CD4-positive, CD25-positive, alpha-beta regulatory T cell (primary cell): ENCODE results near the gene C4orf36. TPM values are rescaled to one million over a fixed set of nuclear protein-coding genes. Genes with fewer than 3 reads are reported as not detected.

Experiments used
- ATAC-seq, 2 donors: fragments of 150-1000 bp; cut with Tn5 transposase; one replicate each; pipeline ENCODE4 v1.10.0; 2021; ENCODE audit warnings: low read depth in 2 of 2, moderate number of reproducible peaks in 2 of 2, moderate library complexity in 1 of 2
- DNase-seq, 3 donors: peaks; one replicate each; pipeline versions ENCODE4 v3.0.0 to v3.0.0-alpha.2; 2012 to 2022; ENCODE audit warnings: mixed read lengths in 1 of 3
- H3K27ac ChIP-seq: one replicate; pipeline ENCODE4 v1.7.0; 2013; ENCODE audit warnings: mild to moderate bottlenecking, low read length; ENCODE audit not compliant: insufficient read depth, poor library complexity, severe bottlenecking
- H3K27me3 ChIP-seq: one replicate; pipeline ENCODE4 v1.7.0; 2013; ENCODE audit warnings: low read length; ENCODE audit not compliant: control insufficient read depth, insufficient read depth
- H3K36me3 ChIP-seq: one replicate; pipeline ENCODE4 v1.7.0; 2013; ENCODE audit warnings: mild to moderate bottlenecking, low read length, moderate library complexity; ENCODE audit not compliant: control insufficient read depth, insufficient read depth
- H3K4me1 ChIP-seq: 2 replicates; pipeline ENCODE4 v1.7.0; 2013; ENCODE audit warnings: mild to moderate bottlenecking, low read length; ENCODE audit not compliant: insufficient read depth, control insufficient read depth, poor library complexity, severe bottlenecking
- H3K4me3 ChIP-seq: one replicate; pipeline ENCODE4 v1.7.0; 2013; ENCODE audit warnings: low read depth, mild to moderate bottlenecking, low read length, moderate library complexity
- H3K9me3 ChIP-seq, 2 experiments: 1 replicate in 1 of 2; 2 replicates in 1 of 2; pipeline ENCODE4 v1.7.0; 2013; ENCODE audit warnings: low read length in 2 of 2, mild to moderate bottlenecking in 1 of 2, moderate library complexity in 1 of 2; ENCODE audit not compliant: control insufficient read depth in 2 of 2
- H3K27ac Mint-ChIP-seq, 3 donors: one replicate each; pipeline ENCODE4 v1.8.0; 2020 to 2022; ENCODE audit warnings: mild to moderate bottlenecking in 3 of 3, mixed read lengths in 3 of 3, moderate library complexity in 2 of 3
- H3K27me3 Mint-ChIP-seq: one replicate; pipeline ENCODE4 v1.8.0; 2022; ENCODE audit warnings: mild to moderate bottlenecking, mixed read lengths
- H3K36me3 Mint-ChIP-seq: one replicate; pipeline ENCODE4 v1.8.0; 2020; ENCODE audit warnings: mixed read lengths
- H3K4me1 Mint-ChIP-seq, 4 donors: one replicate each; pipeline ENCODE4 v1.8.0; 2020 to 2022; ENCODE audit warnings: mixed read lengths in 4 of 4, mild to moderate bottlenecking in 1 of 4
- H3K4me3 Mint-ChIP-seq, 4 donors: one replicate each; pipeline ENCODE4 v1.8.0; 2020 to 2022; ENCODE audit warnings: mild to moderate bottlenecking in 4 of 4, mixed read lengths in 4 of 4, moderate library complexity in 3 of 4
- H3K9me3 Mint-ChIP-seq, 7 donors: one replicate each; pipeline ENCODE4 v1.8.0; 2020 to 2022; ENCODE audit warnings: mixed read lengths in 7 of 7, mild to moderate bottlenecking in 3 of 7, moderate library complexity in 2 of 7
- polyA plus RNA-seq, 4 donors: library from polyadenylated mRNA; unstranded; fragments of 300-500 nt; fragmentation: Illumina TruSeq; gene quantifications; one replicate each; pipeline ENCODE4 v1.2.3, GENCODE V29; 2021
- total RNA-seq: library from RNA; stranded (reverse); gene quantifications from one replicate; pipeline ENCODE4 v1.2.3, GENCODE V29; 2022

Gene C4orf36, protein sequence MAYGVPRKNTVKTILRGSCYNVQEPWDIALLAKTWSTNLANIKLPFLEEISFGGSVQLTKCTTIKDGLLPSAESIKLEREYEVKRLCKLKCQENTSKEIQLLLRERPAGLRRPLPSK
- not detected for total RNA-seq
- polyA plus RNA-seq = not detected

DNA sequence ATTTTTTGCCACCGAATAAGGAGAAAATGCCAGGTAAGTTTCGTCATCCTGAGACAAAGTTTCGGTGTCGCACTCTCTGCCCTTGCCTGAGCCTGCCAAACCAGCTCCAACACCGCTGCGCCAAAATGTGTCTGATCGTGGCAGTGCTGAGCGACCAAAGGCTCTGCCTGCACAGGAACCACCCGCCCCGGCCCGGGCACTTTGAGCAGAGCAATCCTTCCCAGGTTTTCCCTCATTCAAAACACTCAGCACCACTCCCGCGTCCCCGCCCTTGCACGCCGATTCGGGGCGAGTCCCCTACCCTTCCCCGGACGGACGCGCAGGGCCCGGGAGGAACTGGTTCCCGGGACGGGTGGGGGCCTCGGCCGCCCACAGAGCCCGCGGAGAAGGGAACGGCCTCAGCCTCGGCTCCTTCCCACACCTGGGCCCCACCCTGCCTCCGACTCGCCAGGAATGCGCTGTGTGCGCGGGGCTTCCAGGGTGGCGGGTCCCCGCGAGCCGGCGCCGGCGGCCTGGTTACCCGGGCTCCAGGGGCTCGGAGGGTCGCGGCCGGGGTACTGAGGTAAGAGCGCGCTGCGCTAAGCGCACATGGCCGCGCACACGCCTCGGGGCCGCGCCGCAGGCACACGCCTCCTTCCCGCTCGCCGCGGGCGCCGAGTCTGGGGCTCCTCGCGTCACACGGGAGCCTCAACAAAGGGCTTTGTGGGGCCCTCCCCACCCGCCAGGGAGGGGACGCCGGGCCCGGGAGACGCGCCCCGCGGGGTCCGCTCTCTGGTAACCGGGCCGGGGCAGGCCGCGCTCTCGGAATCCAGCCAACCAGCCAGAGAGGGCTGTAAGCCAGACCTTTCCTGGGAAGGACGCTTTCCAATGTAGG is at the start of gene C4orf36:
TSS of gene C4orf36 (minus strand) at position 661 of the 874 bp plus-strand sequence. CDS start 902 bp downstream, outside the sequence.
- Histone ChIP-seq H3K27ac (no peak within 1 kb of the TSS), H3K4me3 (no peak within 1 kb of the TSS), H3K36me3 (no peaks in the 10 kb centered on the region), H3K27me3 (peaks cover 21% of the 10 kb centered on the region), H3K9me3 (no peaks in the 10 kb centered on the region), H3K4me1 (peaks cover 14% of the 10 kb centered on the region)
- peak; percentile 35 to 51 for ATAC-seq
- Mint-ChIP-seq H3K4me3 (peak within 1 kb of the TSS; percentile 29 to 85 (median 57)), H3K9me3 (peaks cover 0 to 4% (median 0%) of the 10 kb centered on the region in 7 donors), H3K4me1 (peaks cover 0 to 17% (median 8%) of the 10 kb centered on the region in 4 donors), H3K36me3 (peaks cover 4% of the 10 kb centered on the region), H3K27me3 (peaks cover 35% of the 10 kb centered on the region), H3K27ac (peak within 1 kb of the TSS in 1 of 3 donors; percentile 42)
- peak in 2 of 3 donors; percentile 7 to 18 for DNase-seq

DNA sequence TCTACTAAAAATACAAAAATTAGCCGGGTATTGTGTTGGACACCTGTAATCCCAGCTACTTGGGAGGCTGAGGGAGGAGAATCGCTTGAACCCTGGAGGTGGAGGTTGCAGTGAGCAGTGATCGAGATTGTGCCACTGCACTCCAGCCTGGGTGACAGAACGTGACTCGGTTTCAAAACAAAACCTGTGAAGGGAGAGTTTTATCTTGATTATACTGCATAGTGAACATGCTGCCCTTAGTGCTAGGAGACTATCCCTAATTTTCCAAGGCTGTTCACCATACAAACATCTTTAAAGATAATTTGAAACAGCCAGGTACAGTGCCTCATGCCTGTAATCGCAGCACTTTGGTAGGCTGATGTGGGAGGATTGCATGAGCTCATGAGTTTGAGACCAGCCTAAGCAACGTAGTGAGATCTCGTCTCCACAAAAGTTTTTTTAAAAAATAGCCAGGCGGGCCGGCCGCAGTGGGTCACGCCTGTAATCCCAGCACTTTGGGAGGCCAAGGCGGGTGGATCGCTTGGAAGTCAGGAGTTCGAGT is 48.8 kb upstream of the C4orf36 start:
- Histone ChIP-seq H3K27me3 (no peaks in the 10 kb centered on the region), H3K27ac (no peak overlapping the region), H3K36me3 (no peaks in the 10 kb centered on the region), H3K4me1 (peaks cover 52% of the 10 kb centered on the region), H3K9me3 (no peaks in the 10 kb centered on the region), H3K4me3 (no peak overlapping the region)
- H3K4me1 Mint-ChIP-seq = peaks cover 39 to 83% (median 63%) of the 10 kb centered on the region in 4 donors
- no peaks in the 10 kb centered on the region for H3K27me3 Mint-ChIP-seq
- peaks cover 2% of the 10 kb centered on the region for H3K36me3 Mint-ChIP-seq
- H3K27ac Mint-ChIP-seq = peak overlapping the region in 1 of 3 donors; percentile 86
- DNase-seq (no peak), ATAC-seq (no peak)
- H3K4me3 Mint-ChIP-seq = no peak overlapping the region
- no peaks in the 10 kb centered on the region for H3K9me3 Mint-ChIP-seq

DNA sequence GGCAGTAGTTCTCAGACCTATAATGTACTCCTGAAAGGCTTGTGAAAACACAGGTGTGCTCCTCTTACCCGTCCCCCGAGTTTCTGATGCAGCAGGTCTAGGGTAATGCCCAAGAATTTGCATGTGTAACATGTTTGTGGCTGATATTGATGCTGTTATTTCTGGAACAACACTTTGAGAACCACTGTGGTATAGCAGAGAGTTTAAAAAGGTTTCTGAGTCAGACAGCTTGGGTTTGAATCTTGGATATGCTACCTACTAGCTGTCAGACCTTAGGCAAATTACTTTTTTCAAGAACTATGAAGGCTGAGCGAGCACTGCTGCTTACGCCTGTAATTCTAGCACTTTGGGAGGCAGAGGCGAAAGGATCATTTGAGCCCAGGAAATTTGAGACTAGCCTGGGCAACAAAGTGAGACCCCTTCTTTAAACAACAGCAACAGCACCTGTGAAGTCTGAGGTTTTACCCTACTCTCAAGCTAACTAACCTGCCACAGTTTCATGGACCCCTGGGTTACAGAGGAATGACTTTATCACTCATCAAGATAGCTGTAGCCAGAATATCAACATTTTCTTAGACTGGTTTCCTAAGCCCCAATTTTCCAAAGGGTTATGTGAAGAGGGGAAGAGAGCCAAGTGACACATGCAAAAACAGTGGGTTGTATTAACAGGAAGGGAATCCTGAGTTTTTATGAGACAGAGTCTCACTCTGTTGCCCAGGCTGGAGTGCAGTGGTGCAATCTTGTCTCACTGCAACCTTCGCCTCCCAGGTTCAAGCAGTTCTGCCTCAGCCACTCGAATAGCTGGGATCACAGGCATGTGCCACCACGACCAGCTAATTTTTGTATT is 47.7 kb upstream of the C4orf36 start:
- H3K27me3 ChIP-seq = no peaks in the 10 kb centered on the region
- no peaks in the 10 kb centered on the region for H3K9me3 Mint-ChIP-seq
- peak overlapping the region; percentile 77 to 96 (median 95) for H3K4me3 Mint-ChIP-seq
- DNase-seq (peak in 2 of 3 donors; percentile 17 to 43), ATAC-seq (no peak)
- no peaks in the 10 kb centered on the region for H3K9me3 ChIP-seq
- H3K36me3 ChIP-seq = no peaks in the 10 kb centered on the region
- H3K36me3 Mint-ChIP-seq = peaks cover 2% of the 10 kb centered on the region
- H3K27me3 Mint-ChIP-seq = no peaks in the 10 kb centered on the region
- H3K4me3 ChIP-seq = peak overlapping the region; percentile 68
- peaks cover 37 to 79% (median 64%) of the 10 kb centered on the region in 4 donors for H3K4me1 Mint-ChIP-seq
- H3K4me1 ChIP-seq = peaks cover 52% of the 10 kb centered on the region
- peak overlapping the region; percentile 86 to 90 (median 89) for H3K27ac Mint-ChIP-seq
- peak overlapping the region; percentile 68 for H3K27ac ChIP-seq

DNA sequence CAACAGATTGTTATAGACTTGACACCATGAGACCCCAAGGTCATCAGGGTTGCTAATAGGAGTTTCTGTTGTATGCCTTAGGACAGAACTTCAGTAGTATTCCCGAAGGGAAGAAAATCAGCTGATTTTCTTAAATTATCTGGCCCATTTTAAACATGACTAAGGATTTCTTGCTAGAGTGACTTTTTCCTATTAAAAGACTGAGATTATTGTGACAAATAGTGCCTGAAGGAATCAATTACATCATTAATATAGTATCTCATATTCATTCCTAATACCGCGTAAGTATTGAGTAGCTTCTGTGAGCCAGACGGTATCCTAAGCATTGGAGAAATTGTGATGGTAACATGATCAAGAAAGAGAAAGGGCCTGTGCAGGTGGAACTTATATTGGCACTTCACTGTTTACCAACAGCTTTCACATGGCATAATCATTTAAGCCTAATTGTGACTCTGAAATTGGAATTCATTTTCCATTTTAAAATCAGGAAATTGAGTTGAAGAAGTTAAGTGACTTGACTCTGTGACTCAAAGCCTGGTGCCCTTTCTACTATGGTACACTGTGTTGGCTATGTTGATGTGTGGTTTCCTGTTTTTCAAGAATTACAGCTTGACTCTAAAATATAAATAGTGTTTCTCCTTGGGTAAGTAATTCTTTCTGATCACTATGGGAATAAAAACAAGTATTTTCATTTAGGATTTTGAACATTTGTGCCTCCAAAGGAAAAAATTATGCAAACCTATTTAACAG is 46.7 kb upstream of the C4orf36 start:
- DNase-seq (peak in 2 of 3 donors; percentile 38 to 75), ATAC-seq (peak in 1 of 2 donors; percentile 8)
- peaks cover 56% of the 10 kb centered on the region for H3K4me1 ChIP-seq
- no peaks in the 10 kb centered on the region for H3K36me3 Mint-ChIP-seq
- H3K27me3 ChIP-seq = no peaks in the 10 kb centered on the region
- H3K4me3 ChIP-seq = peak overlapping the region; percentile 68
- no peaks in the 10 kb centered on the region for H3K9me3 ChIP-seq
- H3K36me3 ChIP-seq = no peaks in the 10 kb centered on the region
- peak overlapping the region; percentile 86 to 90 (median 89) for H3K27ac Mint-ChIP-seq
- no peaks in the 10 kb centered on the region for H3K9me3 Mint-ChIP-seq
- H3K27me3 Mint-ChIP-seq = peaks cover 3% of the 10 kb centered on the region
- H3K4me1 Mint-ChIP-seq = peaks cover 43 to 76% (median 58%) of the 10 kb centered on the region in 4 donors
- H3K4me3 Mint-ChIP-seq = peak overlapping the region; percentile 77 to 96 (median 95)
- peak overlapping the region; percentile 68 for H3K27ac ChIP-seq

DNA sequence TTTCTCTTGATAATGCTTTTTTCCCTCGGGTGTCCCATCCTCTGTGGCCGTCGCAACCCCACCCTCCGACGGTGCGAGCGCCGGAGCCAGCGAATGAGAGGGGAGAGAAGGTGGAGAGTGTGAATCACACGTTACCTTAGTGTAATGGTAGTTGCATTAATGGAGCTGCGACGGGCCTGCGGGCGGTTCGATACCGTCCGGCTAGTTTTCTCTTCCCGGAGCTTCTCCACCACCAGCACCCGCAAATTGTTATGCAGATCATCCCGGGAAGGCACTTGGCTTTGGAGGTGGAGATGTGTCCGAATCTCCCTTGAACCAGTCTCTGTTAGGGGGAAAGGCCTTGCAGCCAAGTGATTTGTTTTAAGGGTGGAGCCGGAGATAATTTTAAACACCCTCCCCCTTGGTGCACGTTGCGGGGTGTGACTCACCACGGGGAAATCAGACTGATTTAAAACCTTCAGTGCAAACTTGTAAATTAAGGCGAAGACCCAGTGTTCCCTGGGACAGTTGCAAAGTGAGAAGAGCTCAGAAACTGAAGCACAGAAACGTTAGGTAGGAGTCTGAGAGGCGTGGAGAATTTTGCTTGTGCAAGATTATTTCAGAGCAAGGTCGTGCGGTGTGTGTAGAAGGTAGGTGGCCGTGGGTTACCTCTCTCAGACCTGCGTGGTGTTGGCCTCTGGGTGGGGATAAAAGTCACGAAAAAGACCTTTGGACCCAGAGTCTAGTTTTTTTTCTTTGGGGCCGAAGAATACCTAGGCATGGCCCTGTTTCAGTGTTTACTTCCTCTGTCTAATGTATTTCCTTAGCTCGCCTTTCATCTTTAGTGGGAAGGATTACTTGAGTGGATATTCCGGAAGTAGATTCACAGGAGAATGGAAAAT is 43.9 kb upstream of the C4orf36 start:
- peak; percentile 66 to 89 (median 77) for DNase-seq
- H3K4me1 Mint-ChIP-seq = peaks cover 40 to 66% (median 50%) of the 10 kb centered on the region in 4 donors
- ATAC-seq = peak; percentile 62 to 64
- peak overlapping the region; percentile 92 to 96 (median 95) for H3K4me3 Mint-ChIP-seq
- Histone ChIP-seq H3K27ac (peak overlapping the region; percentile 82), H3K9me3 (no peaks in the 10 kb centered on the region), H3K27me3 (no peaks in the 10 kb centered on the region), H3K36me3 (no peaks in the 10 kb centered on the region), H3K4me1 (peaks cover 53% of the 10 kb centered on the region), H3K4me3 (peak overlapping the region; percentile 85)
- H3K9me3 Mint-ChIP-seq = no peaks in the 10 kb centered on the region
- H3K27ac Mint-ChIP-seq = peak overlapping the region; percentile 93 to 97 (median 96)
- peaks cover 5% of the 10 kb centered on the region for H3K27me3 Mint-ChIP-seq
- H3K36me3 Mint-ChIP-seq = peaks cover 1% of the 10 kb centered on the region

DNA sequence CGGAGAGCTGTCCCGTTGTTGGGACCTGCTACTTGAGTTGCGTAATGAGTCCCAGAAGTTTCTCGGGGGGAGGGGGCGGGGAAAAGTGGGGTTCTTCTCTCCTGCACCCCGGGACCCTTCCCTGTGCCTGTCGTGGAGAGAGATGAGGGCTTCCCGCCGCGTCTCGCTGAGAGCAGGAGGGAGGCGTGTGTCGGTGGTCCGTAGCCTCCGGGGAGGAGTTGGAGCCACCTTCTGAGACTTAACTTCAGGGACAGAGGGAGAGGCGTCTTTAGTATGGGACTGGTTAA is 43.3 kb upstream of the C4orf36 start:
- peaks cover 50% of the 10 kb centered on the region for H3K4me1 ChIP-seq
- Mint-ChIP-seq H3K9me3 (no peaks in the 10 kb centered on the region), H3K4me3 (peak overlapping the region; percentile 92 to 96 (median 95)), H3K4me1 (peaks cover 40 to 61% (median 48%) of the 10 kb centered on the region in 4 donors), H3K27me3 (peaks cover 5% of the 10 kb centered on the region), H3K27ac (peak overlapping the region; percentile 93 to 97 (median 96)), H3K36me3 (peaks cover 5% of the 10 kb centered on the region)
- DNase-seq = no peak
- no peak for ATAC-seq
- no peaks in the 10 kb centered on the region for H3K36me3 ChIP-seq
- H3K4me3 ChIP-seq = peak overlapping the region; percentile 85
- peak overlapping the region; percentile 82 for H3K27ac ChIP-seq
- no peaks in the 10 kb centered on the region for H3K27me3 ChIP-seq
- H3K9me3 ChIP-seq = no peaks in the 10 kb centered on the region
